Fibroblast of lung (primary cell): Measurements from ENCODE around the gene NSRP1. TPM values are rescaled to one million over a fixed set of nuclear protein-coding genes. Genes with fewer than 3 reads are reported as not detected.
"Not testable (repeated sequence)": the region's sequence is repeated elsewhere in the genome, so short reads cannot be mapped to it uniquely, and the experiment has no call there.

Experiments used
- DNase-seq, 2 donors: peaks; one replicate each; pipeline versions ENCODE4 v3.0.0 to v3.0.0-alpha.2; 2010; ENCODE audit warnings: low read depth in 2 of 2
- H2AFZ ChIP-seq: 2 replicates; pipeline ENCODE4 v1.5.1; 2012; ENCODE audit warnings: low read length, control low read depth, inconsistent platforms
- H3K27ac ChIP-seq: 2 replicates; pipeline ENCODE4 v1.5.1; 2011; ENCODE audit warnings: low read length, control low read depth; ENCODE audit not compliant: insufficient read depth
- H3K27me3 ChIP-seq: 2 replicates; pipeline ENCODE4 v1.5.1; 2011; ENCODE audit warnings: mild to moderate bottlenecking, low read length; ENCODE audit not compliant: control insufficient read depth, insufficient read depth
- H3K36me3 ChIP-seq: 2 replicates; pipeline ENCODE4 v1.5.1; 2011; ENCODE audit warnings: low read length; ENCODE audit not compliant: control insufficient read depth, insufficient read depth
- H3K4me1 ChIP-seq: 2 replicates; pipeline ENCODE4 v1.5.1; 2011; ENCODE audit warnings: low read length; ENCODE audit not compliant: control insufficient read depth, insufficient read depth; ENCODE audit errors: extremely low read depth
- H3K4me2 ChIP-seq: 2 replicates; pipeline ENCODE4 v1.5.1; 2011; ENCODE audit warnings: low read length, control low read depth; ENCODE audit not compliant: insufficient read depth; ENCODE audit errors: extremely low read depth
- H3K4me3 ChIP-seq, 4 experiments: fragments of 200-600 bp in 1 of 4; sonication (generic) in 1 of 4; replicated peaks in 1 of 4; 2 replicates each; pipeline ENCODE4 v1.5.1; 2011 to 2016; ENCODE audit warnings: low read length in 4 of 4, low read depth in 3 of 4, mild to moderate bottlenecking in 3 of 4, control low read depth in 2 of 4, inconsistent platforms in 1 of 4, mixed read lengths in 1 of 4; ENCODE audit not compliant: insufficient read depth in 1 of 4; ENCODE audit errors: control extremely low read depth in 1 of 4
- H3K79me2 ChIP-seq: 2 replicates; pipeline ENCODE4 v1.5.1; 2012; ENCODE audit warnings: mild to moderate bottlenecking, low read length, inconsistent platforms; ENCODE audit not compliant: control insufficient read depth, insufficient read depth
- H3K9ac ChIP-seq: 2 replicates; pipeline ENCODE4 v1.5.1; 2011; ENCODE audit warnings: mild to moderate bottlenecking, low read length, control low read depth; ENCODE audit not compliant: insufficient read depth
- H3K9me3 ChIP-seq: 2 replicates; pipeline ENCODE4 v1.5.1; 2012; ENCODE audit warnings: low read depth, low read length; ENCODE audit not compliant: control insufficient read depth, insufficient read depth
- H4K20me1 ChIP-seq: 2 replicates; pipeline ENCODE4 v1.5.1; 2011; ENCODE audit warnings: low read length; ENCODE audit not compliant: control insufficient read depth, insufficient read depth; ENCODE audit errors: extremely low read depth
- CTCF ChIP-seq, 2 donors: IDR thresholded peaks in 1 of 2; conservative IDR thresholded peaks in 1 of 2; 1 replicate in 1 of 2; 2 replicates in 1 of 2; pipeline ENCODE4 v1.5.1; 2011 to 2012; ENCODE audit warnings: low read length in 2 of 2, control low read depth in 1 of 2, inconsistent platforms in 1 of 2, low read depth in 1 of 2, mild to moderate bottlenecking in 1 of 2
- EZH2 ChIP-seq: IDR thresholded peaks from 2 replicates; pipeline ENCODE4 v1.5.1; 2012; ENCODE audit warnings: low read length, control low read depth, mild to moderate bottlenecking; ENCODE audit errors: missing control alignments
- polyA plus RNA-seq, 2 donors: library from polyadenylated mRNA; depleted of rRNA in 1 of 2; stranded (reverse) in 1 of 2; unstranded in 1 of 2; fragments of >200 nt; gene quantifications; 2 replicates each; pipeline ENCODE4 v1.2.1, GENCODE V29; 2011 to 2012; ENCODE audit warnings: missing spikeins in 1 of 2
- total RNA-seq: library from RNA; depleted of rRNA; stranded (reverse); fragments of >200 nt; gene quantifications from 2 replicates; pipeline ENCODE4 v1.2.1, GENCODE V29; 2014

NSRP1 gene
- total and polyA plus RNA-seq, 2 donors (not counting 1 experiment from before 2014, with no cell fraction given), result 12.7 to 19.8 TPM

GRCh38 chr17:30134551-30134950 lies 17.9 kb downstream of the NSRP1 start:
- no peaks in the 10 kb centered on the region for H3K4me1 ChIP-seq
- no peaks in the 10 kb centered on the region for H3K9me3 ChIP-seq
- no peaks in the 10 kb centered on the region for H3K36me3 ChIP-seq
- H3K9ac ChIP-seq, result no peak overlapping the region
- H2AFZ ChIP-seq, result no peak overlapping the region
- TF ChIP-seq EZH2, result no peak
- TF ChIP-seq CTCF (conservative IDR thresholded peaks at IDR 0.05 in 1 of 2, IDR thresholded peaks at IDR 0.05 in 1 of 2; ENCODE audit: low read depth in 1 of 2, low read length in 2 of 2), result no peak
- no peak overlapping the region for H3K4me2 ChIP-seq
- no peaks in the 10 kb centered on the region for H3K27me3 ChIP-seq
- no peak overlapping the region for H3K4me3 ChIP-seq
- H3K27ac ChIP-seq, result no peak overlapping the region
- H4K20me1 ChIP-seq, result no peaks in the 10 kb centered on the region
- no peak for DNase-seq
- peaks cover 56% of the 10 kb centered on the region for H3K79me2 ChIP-seq

GRCh38 chr17:30137158-30137557 lies 20.5 kb downstream of the NSRP1 start:
- H2AFZ ChIP-seq, result no peak overlapping the region
- DNase-seq, result no peak
- H3K9me3 ChIP-seq, result no peaks in the 10 kb centered on the region
- H3K4me2 ChIP-seq, result peak overlapping the region; percentile 19
- no peak overlapping the region for H3K4me3 ChIP-seq
- H3K9ac ChIP-seq, result no peak overlapping the region
- no peaks in the 10 kb centered on the region for H3K27me3 ChIP-seq
- TF ChIP-seq EZH2 (no peak), CTCF (conservative IDR thresholded peaks at IDR 0.05 in 1 of 2, IDR thresholded peaks at IDR 0.05 in 1 of 2; ENCODE audit: low read depth in 1 of 2, low read length in 2 of 2) (no peak)
- no peaks in the 10 kb centered on the region for H3K36me3 ChIP-seq
- H3K79me2 ChIP-seq, result peaks cover 53% of the 10 kb centered on the region
- no peak overlapping the region for H3K27ac ChIP-seq
- H4K20me1 ChIP-seq, result no peaks in the 10 kb centered on the region
- H3K4me1 ChIP-seq, result no peaks in the 10 kb centered on the region

- not testable (repeated sequence) for H4K20me1 ChIP-seq, H3K27ac ChIP-seq, H3K4me2 ChIP-seq, H3K4me3 ChIP-seq, H3K9me3 ChIP-seq, H3K4me1 ChIP-seq, H2AFZ ChIP-seq, H3K27me3 ChIP-seq, H3K9ac ChIP-seq, H3K36me3 ChIP-seq
- DNase-seq, result peak in 1 of 2 donors; percentile 12
- peaks cover 32% of the 10 kb centered on the region for H3K79me2 ChIP-seq
Measured at GRCh38 chr17:30147860-30148259, 31.2 kb downstream of the NSRP1 start.
